HG03103 (cell line): ENCODE results near the gene FRMD8.
"Not testable (repeated sequence)": the region's sequence is repeated elsewhere in the genome, so short reads cannot be mapped to it uniquely, and the experiment has no call there.

Source experiments
- ATAC-seq: cut with Tn5 transposase; IDR thresholded peaks from one replicate; pipeline ENCODE4 v1.9.1; 2021; ENCODE audit warnings: low read depth; ENCODE audit not compliant: unreplicated experiment

Gene FRMD8

GRCh38 chr11:65412271-65413076 lies 26.0 kb downstream of the FRMD8 start:
- ATAC-seq: no peak

- ATAC-seq: not testable (repeated sequence)
Measured at GRCh38 chr11:65413077-65413664, 26.7 kb downstream of the FRMD8 start.

- ATAC-seq: no peak
Measured at GRCh38 chr11:65414776-65415498, 28.5 kb downstream of the FRMD8 start.

- ATAC-seq: no peak
Measured at GRCh38 chr11:65415499-65416340, 29.3 kb downstream of the FRMD8 start.

GRCh38 chr11:65416341-65416824 lies 29.9 kb downstream of the FRMD8 start:
- ATAC-seq: no peak

- no peak for ATAC-seq
Measured at GRCh38 chr11:65416841-65417701, 30.6 kb downstream of the FRMD8 start.

- ATAC-seq: no peak
Measured at GRCh38 chr11:65417702-65418430, 31.4 kb downstream of the FRMD8 start.

GRCh38 chr11:65418431-65418680 lies 31.9 kb downstream of the FRMD8 start:
- no peak for ATAC-seq

- peak; percentile 35 for ATAC-seq
Measured at GRCh38 chr11:65418681-65419459, 32.4 kb downstream of the FRMD8 start.

GRCh38 chr11:65419460-65419771 lies 33.0 kb downstream of the FRMD8 start:
- no peak for ATAC-seq

GRCh38 chr11:65419772-65420481 lies 33.5 kb downstream of the FRMD8 start:
- no peak for ATAC-seq

- ATAC-seq: no peak
Measured at GRCh38 chr11:65420506-65420905, 34.1 kb downstream of the FRMD8 start.

- no peak for ATAC-seq
Measured at GRCh38 chr11:65420979-65421793, 34.7 kb downstream of the FRMD8 start.

GRCh38 chr11:65421794-65422632 lies 35.6 kb downstream of the FRMD8 start:
- no peak for ATAC-seq

GRCh38 chr11:65422633-65423515 lies 36.4 kb downstream of the FRMD8 start, which contains the start of gene NEAT1:
TSS of gene NEAT1 (plus strand) at chr11:65422798.
- no peak for ATAC-seq
